ENCODE results near the gene CAND2. TPM values are rescaled to one million over a fixed set of nuclear protein-coding genes. Genes with fewer than 3 reads are reported as not detected.
"Not testable (repeated sequence)": the region's sequence is repeated elsewhere in the genome, so short reads cannot be mapped to it uniquely, and the experiment has no call there.

Gene CAND2
- polyA plus RNA-seq, 3 donors, result 7.3 to 10.4 (median 9.3) TPM

GRCh38 chr3:12869035-12869621, 72.6 kb downstream of the CAND2 start:
- peak in 2 of 11 donors; percentile 23 to 48 for DNase-seq (ENCODE audit: extremely low read depth in 1 of 11, low read depth in 9 of 11, low spot score in 4 of 11)

DNA sequence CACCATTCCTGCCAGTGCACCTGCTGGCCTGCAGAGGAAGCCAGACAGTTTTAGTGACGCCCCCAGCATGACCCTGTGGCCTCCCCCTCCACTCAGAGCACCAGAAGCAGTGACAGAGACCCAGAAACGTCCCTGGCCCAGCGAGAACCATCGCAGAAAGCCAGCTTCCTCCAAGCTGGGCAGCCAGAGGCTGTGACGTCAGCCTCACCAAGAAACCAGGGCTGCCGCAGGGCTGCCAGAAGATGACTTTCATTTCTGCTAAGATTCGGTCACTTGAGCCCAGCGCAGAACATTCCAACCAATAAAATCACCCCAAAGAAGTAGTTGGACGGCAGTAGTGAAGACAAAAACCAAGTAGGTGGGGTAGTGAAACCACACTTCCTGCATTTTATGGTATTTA, 74.5 kb downstream of the CAND2 start:
- DNase-seq (ENCODE audit: extremely low read depth in 1 of 11, low read depth in 9 of 11, low spot score in 4 of 11), result no peak

- DNase-seq (ENCODE audit: extremely low read depth in 1 of 11, low read depth in 9 of 11, low spot score in 4 of 11), result no peak
Observed at GRCh38 chr3:12871404-12871983, 75.0 kb downstream of the CAND2 start.

GRCh38 chr3:12875857-12876836, 79.7 kb downstream of the CAND2 start:
- peak in 3 of 11 donors; percentile 33 to 50 (median 41) for DNase-seq (ENCODE audit: extremely low read depth in 1 of 11, low read depth in 9 of 11, low spot score in 4 of 11)

DNA sequence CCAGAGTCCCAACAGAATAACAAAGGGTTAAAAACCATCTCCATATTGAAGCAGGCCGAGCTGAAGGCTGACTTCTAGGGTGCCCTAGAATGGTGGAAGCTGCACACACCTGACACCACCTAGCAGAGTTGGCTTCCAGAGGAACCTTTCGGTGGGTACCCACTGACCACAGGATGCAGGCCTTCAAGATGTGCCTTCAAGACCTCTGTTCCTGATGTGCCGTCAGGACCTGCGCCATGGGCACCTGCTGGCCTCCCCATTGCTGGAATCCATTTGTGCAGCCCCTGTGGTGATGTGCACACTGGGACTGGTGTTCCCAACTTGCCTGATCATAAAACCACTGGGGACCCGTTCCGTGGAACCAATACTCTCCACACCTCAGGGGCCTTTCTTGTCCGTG, 80.6 kb downstream of the CAND2 start:
- no peak for DNase-seq (ENCODE audit: extremely low read depth in 1 of 11, low read depth in 9 of 11, low spot score in 4 of 11)

DNA sequence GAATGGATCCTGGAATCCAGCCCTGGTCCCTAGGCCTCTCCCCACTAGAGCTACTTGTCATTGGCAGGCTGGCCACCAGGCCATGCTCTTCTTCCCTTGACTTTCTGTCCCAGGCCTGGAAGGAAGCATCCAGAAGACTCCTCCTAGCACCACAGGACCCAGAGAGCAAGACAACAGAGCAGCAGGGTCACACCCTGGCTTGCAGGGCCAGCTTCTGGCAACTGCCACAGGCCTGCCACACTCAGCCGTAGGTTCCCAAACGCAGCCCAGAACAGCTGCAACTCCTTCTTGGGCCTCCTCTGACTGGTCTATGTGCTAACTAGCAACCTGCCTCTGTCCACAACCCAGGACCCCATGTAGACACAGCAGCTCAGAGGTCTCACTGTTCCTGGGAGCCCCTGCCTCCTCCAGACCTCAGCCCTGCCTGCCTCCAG, 81.7 kb downstream of the CAND2 start:
- DNase-seq (ENCODE audit: extremely low read depth in 1 of 11, low read depth in 9 of 11, low spot score in 4 of 11), result no peak

- not testable (repeated sequence) for DNase-seq (ENCODE audit: extremely low read depth in 1 of 11, low read depth in 9 of 11, low spot score in 4 of 11)
Observed at GRCh38 chr3:12878758-12879157, 82.3 kb downstream of the CAND2 start.

DNA sequence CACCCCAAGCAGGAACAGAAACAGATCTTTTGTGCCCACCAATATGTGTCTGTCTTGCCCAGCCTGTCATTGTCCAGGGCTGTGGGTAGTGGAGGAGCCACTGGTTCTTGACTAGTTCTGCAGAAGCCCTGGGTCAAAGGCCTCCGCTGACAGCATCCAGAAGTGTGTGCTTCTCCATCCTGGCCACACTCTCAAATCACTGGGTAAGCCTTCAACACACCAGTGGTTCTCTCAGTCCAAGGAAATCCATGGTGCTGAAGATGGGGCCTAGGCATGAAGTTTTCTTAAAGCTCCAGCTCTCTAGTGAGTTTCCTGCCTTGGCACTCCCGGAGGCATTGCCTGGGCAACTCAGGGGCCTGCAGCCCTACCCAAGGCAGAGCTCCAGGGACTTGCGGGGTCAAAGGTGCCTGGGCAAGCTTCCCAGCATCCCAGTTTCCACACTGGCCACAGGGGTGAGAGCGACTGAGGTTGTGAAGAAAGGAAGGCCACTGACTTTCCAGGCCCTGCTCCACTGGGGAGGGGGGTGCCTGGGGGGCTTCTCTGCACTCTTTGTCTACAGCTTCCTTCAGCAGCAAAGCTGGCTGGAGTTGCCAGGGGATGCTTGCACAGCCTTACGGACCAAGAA, 82.8 kb downstream of the CAND2 start:
- DNase-seq (ENCODE audit: extremely low read depth in 1 of 11, low read depth in 9 of 11, low spot score in 4 of 11), result no peak

DNA sequence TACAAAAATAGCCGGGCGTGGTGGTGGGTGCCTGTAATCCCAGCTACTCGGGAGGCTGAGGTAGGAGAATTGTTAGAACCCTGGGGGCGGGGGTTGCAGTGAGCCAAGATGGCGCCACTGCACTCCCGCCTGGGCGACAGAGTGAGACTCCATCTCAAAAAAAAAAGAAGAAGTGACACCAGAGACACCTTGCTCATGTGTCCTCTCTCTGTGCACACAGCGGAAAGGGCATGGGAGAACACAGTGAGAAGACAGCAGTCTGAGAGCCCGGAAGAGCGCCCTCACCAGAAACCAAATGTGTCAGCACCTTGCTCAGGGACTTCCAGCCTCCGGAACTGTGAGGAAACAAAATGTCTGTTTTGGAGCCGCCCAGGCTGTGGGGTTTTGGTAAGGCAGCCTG, 85.4 kb downstream of the CAND2 start:
- DNase-seq (ENCODE audit: extremely low read depth in 1 of 11, low read depth in 9 of 11, low spot score in 4 of 11), result not testable (repeated sequence)

GRCh38 chr3:12882336-12883310, 86.1 kb downstream of the CAND2 start:
- no peak for DNase-seq (ENCODE audit: extremely low read depth in 1 of 11, low read depth in 9 of 11, low spot score in 4 of 11)

GRCh38 chr3:12884186-12884680, 87.8 kb downstream of the CAND2 start:
- no peak for DNase-seq (ENCODE audit: extremely low read depth in 1 of 11, low read depth in 9 of 11, low spot score in 4 of 11)

Other genes starting within 250 kb of the CAND2 start
- 10 to 100 TPM; 42.8 to 50.5 (median 44.6) TPM for gene MKRN2, start 239.6 kb upstream of the CAND2 start, polyA plus RNA-seq (ENCODE audit: insufficient read length in 3 of 3)
- 100 to 1,000 TPM; 108 to 137 (median 117) TPM for gene RAF1, start 132.6 kb upstream of the CAND2 start, polyA plus RNA-seq (ENCODE audit: insufficient read length in 3 of 3)
- 1 to 10 TPM; 1.3 to 1.8 (median 1.8) TPM for gene TMEM40, start 37.4 kb upstream of the CAND2 start, polyA plus RNA-seq (ENCODE audit: insufficient read length in 3 of 3)
- gene RPL32, start 44.9 kb downstream of the CAND2 start, polyA plus RNA-seq (ENCODE audit: insufficient read length in 3 of 3), result 1,000 to 10,000 TPM; 1,974 to 2,375 (median 2,193) TPM